Stimulated activated CD4-positive, alpha-beta T cell treated with anti-CD3 and anti-CD28 coated beads, Interleukin-1b, Interleukin-23, amount 100 ng/mL, for 4 hours (primary cell): ENCODE results near the gene XRCC4.
A peak's percentile ranks its signal among the peaks of the same experiment; 100 is the strongest.
"Not testable (repeated sequence)": the region's sequence is repeated elsewhere in the genome, so short reads cannot be mapped to it uniquely, and the experiment has no call there.

ENCODE experiments used
- DNase-seq, 2 donors: peaks; one replicate each; pipeline ENCODE4 v3.0.0-alpha.2; 2020; ENCODE audit warnings: low read depth in 2 of 2

Gene XRCC4

DNA sequence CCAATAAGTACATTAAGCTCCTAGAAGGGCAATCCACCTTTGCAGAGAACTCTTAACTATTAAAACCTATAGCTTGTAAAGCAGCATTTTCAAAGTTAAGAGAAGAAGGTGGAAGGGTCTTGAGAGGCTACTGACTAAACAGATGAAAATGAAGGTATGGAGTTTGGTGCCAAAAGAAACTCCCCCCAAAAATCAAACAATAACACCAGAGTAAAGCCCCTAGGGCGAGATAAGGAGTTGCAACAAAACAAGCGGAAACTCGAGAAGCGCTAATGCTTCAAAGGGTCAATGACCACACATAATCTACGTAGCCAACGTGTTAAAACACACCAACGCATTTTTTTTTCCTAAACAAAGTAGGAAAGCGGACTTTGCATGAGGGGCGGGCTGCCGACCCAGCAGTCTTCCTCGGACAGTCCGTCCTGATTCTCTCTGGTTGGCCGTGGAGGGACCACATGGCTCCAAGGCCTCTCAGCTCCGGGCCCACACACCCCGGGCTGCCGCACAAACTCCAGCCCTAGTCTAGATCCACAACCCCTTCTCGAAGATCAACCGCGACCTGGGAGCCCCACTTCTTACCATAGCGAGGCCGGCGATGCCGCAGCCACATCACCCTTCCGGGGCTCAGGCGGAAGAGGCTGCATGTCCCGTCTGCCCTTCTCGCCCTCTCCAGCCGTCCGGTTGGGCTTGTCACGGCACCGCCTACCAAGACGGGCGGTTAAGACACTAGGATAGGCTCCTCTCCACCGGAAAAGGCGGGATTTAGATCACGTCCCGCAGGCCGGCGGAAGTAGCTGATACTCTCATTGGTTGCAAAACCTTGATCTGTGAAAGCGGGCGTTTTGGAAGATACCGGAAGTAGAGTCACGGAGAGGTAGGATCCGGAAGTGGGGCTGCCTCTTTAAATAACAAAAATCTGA lies at the start of gene XRCC4, which contains the start of gene TMEM167A:
TSS of gene XRCC4 (plus strand) at position 806 of the 920 bp plus-strand sequence. CDS start 27,373 bp downstream, outside the sequence.
TSS of gene TMEM167A (minus strand) at position 653 of the 920 bp plus-strand sequence. CDS start at position 582, 71 bp downstream.
- DNase-seq: peak; percentile 76 to 82

DNA sequence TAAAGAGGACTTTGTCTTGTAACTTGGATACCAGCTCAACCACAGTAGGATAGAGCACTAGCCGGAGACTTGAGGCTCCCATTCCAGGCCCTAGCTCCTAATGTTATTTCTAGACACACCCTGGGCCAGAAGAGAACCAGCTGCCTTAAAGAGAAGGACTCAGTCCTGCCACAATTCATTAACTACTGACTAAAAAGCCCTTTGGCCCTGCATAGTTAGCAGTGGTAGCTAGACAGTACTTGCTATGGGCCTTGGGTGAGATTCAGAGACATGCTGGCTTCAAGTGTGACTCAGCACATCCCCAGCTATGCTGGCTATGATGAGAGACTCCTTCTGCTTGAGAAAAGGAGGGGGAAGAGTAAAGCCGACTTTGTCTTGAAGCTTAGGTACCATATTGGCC lies 47.4 kb upstream of the XRCC4 start:
- DNase-seq: no peak

DNA sequence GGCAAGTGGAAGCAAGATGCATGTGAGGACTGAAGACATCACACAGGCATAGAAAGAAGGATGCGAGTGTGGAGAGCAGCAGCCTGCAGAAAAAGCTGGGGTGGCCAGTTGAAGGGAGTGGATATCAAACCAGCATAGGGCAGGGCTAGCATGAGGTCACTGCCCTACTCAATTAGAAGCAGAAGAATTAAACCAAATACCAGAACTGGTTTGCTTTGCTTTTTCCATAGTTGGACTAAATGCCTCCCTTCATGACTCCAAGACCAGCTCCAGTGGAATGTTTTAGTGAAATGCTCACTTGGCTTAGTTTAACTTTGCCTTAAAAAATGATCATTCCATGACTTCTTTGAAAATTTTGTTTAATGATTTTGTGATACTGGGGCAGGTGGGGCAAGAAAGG lies 46.0 kb upstream of the XRCC4 start:
- no peak for DNase-seq

DNA sequence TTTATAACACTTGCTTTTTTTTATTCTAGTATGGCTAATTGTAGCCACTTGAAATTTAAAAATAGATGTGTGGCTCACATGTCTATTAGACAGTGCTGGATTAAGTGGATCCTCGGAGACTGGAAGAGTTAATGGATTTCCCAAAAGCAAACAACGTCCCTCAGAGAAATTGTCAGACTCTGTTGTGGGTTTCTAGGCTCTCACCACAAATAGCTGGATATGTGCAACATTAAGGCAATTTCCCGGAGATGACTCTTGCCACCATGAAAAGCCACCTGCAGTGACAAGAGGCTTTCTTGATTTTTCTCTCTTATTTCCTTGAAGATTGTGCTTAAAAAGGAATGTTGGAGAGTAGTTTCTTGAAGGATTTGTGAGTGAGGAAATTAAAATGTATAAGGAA lies 43.3 kb upstream of the XRCC4 start:
- DNase-seq: no peak

DNA sequence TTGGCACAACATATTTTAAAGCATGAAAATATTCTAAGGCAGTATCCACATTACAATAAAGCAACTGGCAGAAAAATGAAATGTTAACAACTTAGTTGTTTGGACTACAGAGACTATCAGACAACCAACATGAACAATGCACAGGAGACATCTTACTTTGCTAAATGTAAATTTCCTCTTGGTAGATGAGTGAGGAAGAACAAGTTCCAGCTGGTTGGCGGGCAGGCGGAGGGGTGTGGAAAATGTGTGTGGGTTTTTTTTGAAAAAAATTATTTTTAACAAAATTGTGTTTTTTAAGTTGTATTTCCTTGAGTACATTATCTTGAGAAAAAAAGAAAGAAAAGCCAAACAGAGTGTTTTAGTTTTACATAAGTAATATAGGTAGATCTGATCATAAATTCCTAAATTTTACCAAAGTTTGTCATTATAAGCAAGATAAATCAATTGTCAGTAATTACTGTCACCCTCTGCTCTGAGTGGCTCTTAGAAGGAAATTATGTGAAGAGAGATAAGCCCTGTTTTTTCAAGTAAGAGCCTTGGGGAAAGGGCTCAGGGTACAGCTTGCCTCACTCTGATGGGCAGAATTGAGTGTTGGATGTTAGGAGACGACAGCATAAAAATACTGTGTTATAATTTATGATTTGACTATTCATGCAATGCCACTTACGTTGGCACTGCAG lies 42.7 kb upstream of the XRCC4 start:
- DNase-seq: no peak

DNA sequence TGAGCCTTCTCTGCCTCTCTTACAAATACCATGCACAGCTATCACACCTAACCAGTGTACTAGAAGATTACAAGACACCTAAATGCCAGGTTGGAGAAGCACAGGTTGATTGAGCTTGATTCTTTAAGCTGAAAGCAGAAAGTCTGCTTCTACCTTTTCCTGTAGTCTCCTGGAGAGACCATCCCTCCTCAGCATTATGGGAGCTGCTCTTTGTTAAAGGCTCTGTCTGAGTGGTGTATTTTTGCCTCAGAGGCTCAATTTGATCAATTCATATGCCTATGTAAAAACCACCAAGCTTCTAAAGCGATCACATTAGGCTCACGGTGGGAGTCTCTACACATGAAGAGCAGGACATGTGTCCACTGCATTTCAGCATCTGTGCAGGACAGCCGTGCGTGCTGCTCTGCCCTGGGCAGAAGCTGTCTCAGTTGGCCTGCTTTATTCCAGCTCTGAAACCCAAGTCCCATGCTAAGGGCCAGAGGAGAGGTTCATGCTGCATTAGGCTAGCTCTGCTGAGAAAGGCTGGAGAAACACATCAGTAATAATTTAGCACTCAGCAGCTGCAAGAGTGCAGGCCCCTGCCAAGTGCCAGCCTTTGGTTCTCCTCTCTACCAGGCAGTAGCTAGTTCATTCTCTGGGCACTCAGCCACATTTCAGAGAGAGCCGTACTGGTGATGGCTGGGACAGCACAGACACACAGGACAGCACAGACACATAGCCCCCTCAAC lies 41.8 kb upstream of the XRCC4 start:
- no peak for DNase-seq

DNA sequence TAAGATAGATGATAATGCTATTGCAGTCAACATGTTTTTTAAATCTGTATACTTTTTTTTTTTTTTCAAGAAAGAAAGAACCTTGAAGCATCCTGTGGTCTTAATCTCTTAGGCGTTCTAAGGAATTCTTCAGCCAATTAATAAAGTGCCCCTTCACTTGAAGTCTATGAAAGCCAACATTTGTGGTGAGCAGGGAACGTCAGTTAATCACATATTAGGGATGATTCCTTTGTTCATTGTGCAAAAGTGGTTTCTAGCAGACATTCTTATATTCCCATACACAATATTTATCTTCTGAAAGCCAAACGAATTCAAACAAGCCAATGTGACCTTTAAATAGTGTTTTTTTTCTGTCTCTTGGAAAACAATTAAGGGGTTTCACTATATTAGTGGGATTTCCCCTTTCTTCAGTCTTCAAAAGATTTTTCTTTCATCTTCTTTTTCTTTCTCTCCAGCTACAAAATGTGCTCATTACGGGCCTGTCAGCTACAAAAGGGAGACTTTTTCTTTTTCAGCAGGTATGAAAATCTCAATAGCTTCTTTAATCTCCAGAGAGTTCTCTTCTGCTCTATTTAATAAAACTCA lies 40.3 kb upstream of the XRCC4 start:
- no peak for DNase-seq

DNA sequence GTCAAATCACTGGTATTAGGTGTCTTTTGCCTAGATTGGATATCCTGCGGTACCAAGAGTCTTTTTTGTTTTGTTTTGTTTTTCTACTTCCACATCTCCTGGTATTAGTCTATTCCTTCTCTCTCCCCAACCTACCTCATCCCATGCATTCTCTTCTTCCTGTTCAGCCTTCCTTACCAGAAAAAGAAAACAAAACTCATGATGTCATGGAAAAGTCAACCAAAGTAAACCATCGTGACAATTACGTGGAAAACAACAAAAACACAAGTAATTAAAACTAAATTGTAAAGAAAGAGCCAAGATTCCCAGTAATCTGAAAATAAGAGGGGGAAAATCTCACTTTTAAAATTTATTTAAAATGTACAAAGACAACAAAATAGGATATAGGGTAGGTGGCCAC lies 38.4 kb upstream of the XRCC4 start:
- no peak for DNase-seq

DNA sequence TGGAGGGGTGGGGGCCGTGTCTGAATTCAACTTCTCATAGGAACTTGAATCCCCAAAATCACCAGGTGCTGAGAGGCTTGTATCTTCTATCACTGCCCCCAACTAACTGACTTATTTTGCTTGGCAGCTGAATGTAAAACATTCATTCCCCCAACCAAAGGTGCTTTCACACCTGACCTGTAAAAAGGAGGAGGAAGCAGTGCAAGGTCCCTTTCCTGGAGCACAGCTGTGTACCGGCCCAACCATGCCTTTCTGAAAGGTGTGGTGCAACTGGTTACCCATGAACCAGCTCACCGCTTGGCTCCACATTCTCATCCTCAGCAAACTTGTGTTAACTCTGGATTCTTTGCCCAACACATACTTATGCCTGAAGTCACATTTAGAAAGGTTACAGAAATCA lies 34.8 kb upstream of the XRCC4 start:
- no peak for DNase-seq

DNA sequence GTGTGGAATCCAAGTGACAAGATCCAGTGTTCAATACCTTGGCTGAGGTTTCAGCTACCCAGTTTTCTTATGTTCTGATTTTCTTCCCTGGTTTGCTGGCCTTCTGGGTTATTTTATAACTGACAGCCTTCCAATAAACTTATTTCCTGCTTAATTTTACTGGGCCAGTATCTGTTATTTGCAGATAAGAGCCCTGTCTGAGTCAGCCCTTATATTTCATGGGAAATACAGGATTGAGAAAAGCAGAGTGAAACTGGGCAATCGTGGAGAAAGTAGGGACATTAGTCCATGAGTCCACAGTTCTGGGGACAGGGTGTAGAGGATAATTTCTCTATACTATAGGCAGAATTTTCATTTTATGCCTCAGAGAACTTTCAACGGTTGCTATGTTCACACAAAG lies 32.4 kb upstream of the XRCC4 start:
- DNase-seq: no peak

DNA sequence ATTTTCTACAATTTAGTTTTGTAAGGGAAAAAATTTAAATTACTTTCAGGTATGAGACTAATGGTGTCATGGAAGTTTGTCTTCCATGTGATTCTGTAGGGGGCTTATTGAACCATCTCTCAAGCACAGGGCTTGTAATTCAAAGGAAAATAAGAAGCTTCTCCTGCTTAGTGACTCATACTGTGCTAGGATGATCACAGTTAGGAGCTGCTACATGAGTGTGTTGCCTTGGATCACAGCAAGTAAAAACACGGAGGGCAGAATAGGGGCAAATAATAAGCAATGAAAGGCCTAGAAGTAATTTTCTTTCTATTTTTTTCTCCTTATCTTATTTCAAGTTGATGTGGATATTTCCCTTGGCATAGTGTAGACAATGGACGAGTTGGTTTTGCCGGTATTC lies 29.1 kb upstream of the XRCC4 start:
- no peak for DNase-seq

DNA sequence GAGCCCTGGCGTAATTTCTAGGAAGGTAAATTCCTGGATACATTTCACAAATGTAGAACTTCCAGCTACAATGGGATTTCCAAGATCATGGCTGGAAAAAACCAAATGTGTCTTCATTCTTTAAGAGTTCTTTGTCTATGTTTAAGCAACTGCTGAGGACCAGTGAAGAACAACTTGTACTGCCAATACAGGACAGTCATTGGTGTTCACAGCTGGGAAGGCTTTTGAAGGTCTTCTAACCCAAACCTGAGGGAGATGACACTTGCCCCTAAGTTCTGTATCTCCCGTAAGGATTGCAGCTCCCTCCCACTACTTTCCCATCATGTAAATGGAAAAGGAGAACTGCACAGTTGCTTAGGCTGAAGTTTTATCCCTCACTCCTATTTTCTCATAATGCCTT lies 28.5 kb upstream of the XRCC4 start:
- no peak for DNase-seq

DNA sequence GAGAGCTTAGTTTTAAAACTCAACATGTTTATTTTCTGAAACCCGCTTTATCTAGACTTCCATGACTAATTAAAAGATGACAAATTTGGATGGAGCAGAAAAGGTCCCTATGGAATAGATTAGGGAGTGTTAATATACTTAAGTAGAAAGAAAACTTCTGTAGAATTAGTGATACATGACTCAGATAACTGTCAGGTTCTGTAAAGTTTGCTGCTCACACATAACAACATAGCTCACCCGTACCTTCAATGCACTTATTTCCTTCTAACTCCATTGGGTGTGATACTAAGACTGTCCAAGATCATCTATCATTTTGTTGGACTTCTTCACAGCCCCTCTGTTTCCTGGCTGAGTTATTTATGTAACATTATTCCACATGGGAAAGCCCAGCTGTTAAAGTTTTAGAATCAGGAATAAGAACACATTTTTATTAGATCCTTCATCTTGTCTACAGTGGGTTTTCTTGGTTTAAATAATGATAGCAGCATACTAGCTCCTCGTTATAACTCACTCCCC lies 27.9 kb upstream of the XRCC4 start:
- no peak for DNase-seq

DNA sequence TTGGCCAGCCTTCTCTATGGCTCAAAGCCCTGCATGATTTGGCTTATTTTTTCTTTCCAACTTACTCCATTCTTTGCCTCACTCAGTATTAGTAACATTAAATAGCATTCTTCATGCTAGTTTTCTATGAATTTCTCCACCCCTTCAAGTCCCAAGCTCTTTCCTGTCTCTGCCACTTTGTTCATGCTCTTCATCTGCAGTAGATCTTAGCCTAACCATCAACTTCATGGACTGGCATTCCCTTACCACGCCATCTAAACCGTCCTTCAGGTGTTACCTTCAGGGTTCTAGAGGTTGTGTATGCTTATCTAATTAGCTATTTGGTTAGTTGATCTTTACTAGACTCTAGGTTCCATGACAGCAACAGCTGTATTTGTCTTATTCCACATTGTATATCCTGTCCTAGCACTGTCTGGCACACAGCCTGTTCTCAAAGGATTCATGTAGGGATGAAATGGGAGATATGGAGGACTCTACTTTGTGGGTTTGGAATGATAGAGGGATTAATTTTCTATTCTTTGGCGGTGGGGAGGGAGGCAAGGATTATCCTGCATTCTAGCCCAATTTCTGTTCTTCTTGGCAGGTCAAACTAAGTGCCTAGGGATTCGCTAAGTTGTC lies 26.5 kb upstream of the XRCC4 start:
- no peak for DNase-seq

DNA sequence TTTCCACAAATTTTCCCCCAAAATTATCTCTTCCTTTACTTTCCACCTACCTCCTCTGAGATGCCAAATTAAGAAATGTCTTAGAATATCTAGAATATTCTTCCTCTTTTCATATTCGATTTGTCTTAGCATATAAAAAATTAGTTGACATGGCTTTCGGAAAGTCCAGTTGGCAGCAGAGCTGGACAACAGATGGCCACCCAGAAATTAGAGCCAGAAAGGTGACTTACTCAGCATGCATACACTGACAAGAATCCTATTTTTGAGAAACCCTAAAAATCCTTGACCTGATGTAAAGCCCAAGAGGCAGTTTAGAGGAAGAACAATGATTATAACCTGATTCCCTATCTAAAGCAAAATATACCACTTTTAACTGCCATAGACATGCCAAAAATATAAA lies 22.2 kb upstream of the XRCC4 start:
- DNase-seq: no peak

DNA sequence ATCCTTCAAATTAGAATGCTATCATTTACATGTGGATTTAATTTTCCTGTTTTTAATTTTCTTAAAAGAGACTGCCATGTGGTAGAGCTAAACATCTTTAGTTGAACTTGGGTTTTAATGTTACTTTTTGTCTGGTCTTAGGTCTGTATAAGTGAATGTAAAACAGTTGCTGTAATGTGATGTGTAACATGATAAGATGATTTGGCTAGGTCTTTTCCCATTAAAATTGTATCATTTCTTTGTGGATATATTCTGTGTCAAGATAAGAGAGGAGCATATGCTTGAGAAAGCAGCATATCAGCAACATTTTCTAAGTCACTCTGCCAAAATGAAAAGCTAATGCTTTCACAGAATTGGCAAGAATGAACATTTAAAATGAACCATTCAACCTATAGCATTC lies 18.6 kb upstream of the XRCC4 start:
- DNase-seq: no peak

DNA sequence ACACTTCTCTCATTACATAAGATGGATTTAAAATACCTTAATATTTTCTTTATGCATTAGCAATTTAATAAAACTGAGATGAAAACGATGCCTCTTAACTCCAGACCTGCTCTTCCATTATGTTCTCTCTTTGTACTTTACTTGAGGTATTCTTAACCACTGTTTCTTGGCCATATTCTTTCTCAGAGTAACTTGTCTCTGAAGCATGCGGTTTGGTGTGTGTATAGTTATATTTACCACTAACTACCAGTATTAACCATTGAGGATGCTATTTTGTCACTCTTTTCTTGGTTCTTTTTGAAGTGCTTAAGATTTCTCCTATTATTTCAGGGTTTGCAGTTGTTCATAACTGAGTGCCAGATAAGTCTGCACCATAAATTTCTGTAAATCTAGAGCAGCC lies 18.0 kb upstream of the XRCC4 start:
- DNase-seq: no peak

DNA sequence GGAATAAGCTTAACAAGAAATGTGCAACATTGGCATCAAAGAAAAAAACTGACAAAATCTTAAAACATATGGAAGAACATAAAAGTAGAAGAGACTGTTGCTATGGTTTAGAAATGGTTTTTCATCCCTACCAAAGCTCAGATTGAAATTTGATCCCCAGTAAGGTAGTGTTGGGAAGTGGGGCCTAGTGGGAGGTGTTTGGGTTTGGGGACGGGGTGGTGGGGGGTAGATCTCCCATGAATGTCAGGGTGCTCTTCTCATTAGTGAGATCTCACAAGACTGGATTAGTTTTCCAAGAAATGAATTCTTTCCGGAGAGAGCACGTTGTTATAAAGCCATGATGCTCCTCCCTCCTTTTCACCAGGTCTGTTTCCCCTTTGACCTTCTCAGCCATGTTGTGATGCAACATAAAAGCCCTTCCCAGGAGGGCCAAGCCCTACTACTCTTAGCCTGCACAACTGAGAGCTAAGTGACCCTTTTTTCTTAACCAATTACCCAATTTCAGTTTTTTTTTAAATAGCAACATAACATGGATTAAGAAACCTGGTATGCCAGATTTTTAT lies 10.7 kb upstream of the XRCC4 start:
- no peak for DNase-seq

DNA sequence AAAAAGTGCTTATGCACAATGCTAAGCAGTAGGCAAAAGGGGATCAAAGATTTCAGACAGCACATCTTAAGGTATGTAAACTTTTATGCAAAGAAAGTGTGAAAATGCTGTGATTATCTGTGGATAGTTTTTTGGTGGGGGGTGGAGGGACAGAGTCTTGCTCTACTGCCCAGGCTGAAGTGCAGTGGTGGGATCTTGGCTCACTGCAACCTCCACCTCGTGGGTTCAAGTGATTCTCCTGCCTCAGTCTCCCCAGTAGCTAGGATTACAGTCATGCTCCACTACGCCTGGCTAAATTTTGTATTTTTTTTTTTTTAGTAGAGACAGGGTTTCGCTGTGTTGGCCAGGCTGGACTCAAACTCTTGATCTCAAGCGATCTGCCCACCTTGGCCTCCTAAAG lies 10.0 kb upstream of the XRCC4 start:
- not testable (repeated sequence) for DNase-seq

DNA sequence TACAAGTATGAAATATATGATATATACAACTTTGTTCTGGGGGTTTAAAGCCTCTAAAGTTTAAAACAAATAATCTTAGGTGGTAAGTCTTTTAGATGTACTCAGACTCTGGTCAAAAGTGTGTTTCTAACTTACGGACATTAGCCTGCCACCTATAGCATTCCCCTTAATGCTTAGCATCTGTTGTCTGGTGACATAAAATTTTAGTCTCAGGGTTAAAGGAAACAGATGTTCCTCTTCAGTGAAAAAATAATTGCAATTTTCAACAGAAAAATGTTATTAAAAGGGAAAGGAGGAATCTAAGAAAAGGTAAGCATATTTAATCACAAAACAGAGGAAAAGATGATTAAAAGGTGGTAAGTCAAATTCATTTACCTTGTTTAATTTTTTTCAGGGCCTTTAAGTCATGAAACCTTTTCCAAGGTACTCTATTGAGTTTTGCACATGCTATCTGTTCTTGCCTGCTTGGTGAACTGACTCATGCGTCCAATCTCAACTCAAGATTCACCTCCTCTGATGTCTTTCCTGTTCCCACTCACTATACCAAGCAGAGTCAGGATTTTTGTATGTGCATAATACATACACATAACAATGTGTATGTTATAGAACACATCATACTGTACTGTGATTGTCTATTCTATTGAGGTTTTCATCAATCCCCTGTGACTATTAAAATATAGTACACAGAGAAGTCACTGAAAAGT lies 8.1 kb upstream of the XRCC4 start:
- DNase-seq: no peak
